SK-N-SH (cell line): ENCODE results near the gene SLC9A8.

Source experiments
- CTCF ChIP-seq: fragments of 200-600 bp; sonication (generic); IDR thresholded peaks from 2 replicates; pipeline ENCODE4 v1.6.1; 2017; ENCODE audit warnings: antibody characterized with exemption, mild to moderate bottlenecking, moderate library complexity
- EZH2phosphoT487 ChIP-seq: fragments of 200-600 bp; sonication (generic); IDR thresholded peaks from 2 replicates; pipeline ENCODE4 v1.6.1; 2017; ENCODE audit warnings: low read depth, mixed run types, mild to moderate bottlenecking, antibody characterized with exemption, moderate library complexity, borderline replicate concordance
- MAX ChIP-seq: IDR thresholded peaks from 2 replicates; pipeline ENCODE4 v1.4.0; 2012; ENCODE audit warnings: low read depth
- NRF1 ChIP-seq: IDR thresholded peaks from 2 replicates; pipeline ENCODE4 v1.6.1; 2012; ENCODE audit warnings: low read depth, mild to moderate bottlenecking, low read length
- REST ChIP-seq: IDR thresholded peaks from 2 replicates; pipeline ENCODE4 v1.6.1; 2012; ENCODE audit warnings: mild to moderate bottlenecking, low read depth, low read length, moderate library complexity
- TAF1 ChIP-seq: IDR thresholded peaks from 2 replicates; pipeline ENCODE4 v1.6.1; 2012; ENCODE audit warnings: low read depth, mild to moderate bottlenecking, low read length, moderate library complexity, borderline replicate concordance
- TCF12 ChIP-seq: IDR thresholded peaks from 2 replicates; pipeline ENCODE4 v1.4.0; 2012
- USF2 ChIP-seq: fragments of 150-350 bp; IDR thresholded peaks from 2 replicates; pipeline ENCODE4 v1.6.1; 2017; ENCODE audit warnings: antibody characterized with exemption, low read length, low read depth, borderline replicate concordance

GRCh38 chr20:49901588-49901987 is 89.0 kb downstream of the SLC9A8 start:
- TF ChIP-seq TAF1, result no peak
- TF ChIP-seq CTCF, result no peak
- TF ChIP-seq REST, result no peak
- TF ChIP-seq EZH2phosphoT487, result no peak
- TF ChIP-seq MAX, result no peak
- no peak for TF ChIP-seq USF2
- no peak for TF ChIP-seq TCF12
- no peak for TF ChIP-seq NRF1
